GM19397 (cell line): ENCODE results near the gene POLG2.
"Not testable (repeated sequence)": the region's sequence is repeated elsewhere in the genome, so short reads cannot be mapped to it uniquely, and the experiment has no call there.

Experiments
- ATAC-seq: cut with Tn5 transposase; IDR thresholded peaks from one replicate; pipeline ENCODE4 v1.9.1; 2021; ENCODE audit warnings: mild to moderate bottlenecking, moderate library complexity; ENCODE audit not compliant: unreplicated experiment

POLG2 gene

DNA sequence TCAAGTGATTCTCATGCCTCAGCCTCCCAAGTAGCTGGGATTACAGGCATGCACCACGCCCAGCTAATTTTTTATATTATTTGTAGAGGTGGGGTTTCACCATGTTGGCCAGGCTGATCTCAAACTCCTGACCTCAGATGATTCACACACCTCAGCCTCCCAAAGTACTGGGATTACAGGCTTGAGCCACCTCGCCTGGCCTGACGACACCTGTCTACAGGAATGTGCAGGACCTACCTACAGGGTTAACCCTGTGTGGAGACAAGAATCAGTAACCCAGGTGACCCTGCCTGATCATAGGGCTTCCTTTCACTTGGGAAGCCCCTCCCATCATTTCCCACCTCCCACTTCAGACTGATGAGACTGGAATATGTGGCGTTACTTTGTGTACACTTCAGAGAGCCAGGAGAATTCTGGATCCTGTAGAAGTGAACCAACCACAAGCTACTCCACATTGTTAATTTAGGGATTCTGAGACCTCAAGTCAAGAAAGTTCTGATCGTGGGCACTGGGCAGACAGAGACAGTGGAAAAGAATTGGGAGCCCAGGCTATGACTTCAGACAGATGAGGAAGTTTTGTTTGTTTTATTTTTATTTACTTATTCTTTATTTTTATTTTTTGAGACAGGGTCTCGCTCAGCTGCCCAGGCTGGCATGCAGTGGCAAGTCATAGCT lies 53.6 kb downstream of the POLG2 start:
- no peak for ATAC-seq

DNA sequence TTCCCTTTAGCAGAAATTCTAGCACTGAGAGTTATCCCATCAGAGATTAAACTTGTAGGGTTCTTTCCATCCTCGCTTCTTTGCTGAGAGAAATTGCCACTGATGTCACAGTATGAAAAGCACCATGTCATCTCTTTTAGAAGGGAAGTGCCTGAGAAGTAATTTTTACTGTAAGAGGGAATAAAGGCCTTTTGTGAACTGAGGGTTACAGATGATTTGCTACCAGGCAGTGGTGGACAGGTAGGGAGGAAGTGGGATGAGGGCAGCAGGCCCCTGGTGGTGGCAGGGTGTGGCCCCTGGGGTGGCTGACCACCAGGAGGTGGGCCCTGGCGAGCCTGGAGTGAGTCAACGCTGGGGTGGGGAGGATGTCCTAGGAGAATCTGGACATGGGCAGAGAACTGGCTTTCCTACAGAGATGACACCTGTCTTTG lies 54.3 kb downstream of the POLG2 start:
- no peak for ATAC-seq

- ATAC-seq: no peak
Measured at GRCh38 chr17:64441772-64442540, 54.9 kb downstream of the POLG2 start.

DNA sequence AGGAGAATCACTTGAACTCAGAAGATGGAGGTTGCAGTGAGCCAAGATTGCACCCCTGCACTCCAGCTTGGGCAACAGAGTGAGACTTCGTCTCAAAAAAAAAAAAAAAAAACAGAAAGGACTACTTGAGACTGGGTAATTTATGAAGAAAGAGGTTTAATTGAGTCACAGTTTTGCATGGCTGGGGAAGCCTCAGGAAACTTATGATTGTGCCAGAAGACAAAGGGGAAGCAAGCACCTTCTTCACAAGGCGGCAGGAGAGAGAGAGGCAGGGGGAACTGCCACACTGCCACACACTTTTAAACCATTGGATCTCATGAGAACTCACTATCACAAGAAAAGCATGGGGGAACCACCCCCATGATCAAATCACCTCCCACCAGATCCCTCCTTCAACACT lies 56.9 kb downstream of the POLG2 start:
- no peak for ATAC-seq

GRCh38 chr17:64439521-64439920 lies 57.3 kb downstream of the POLG2 start:
- ATAC-seq: not testable (repeated sequence)

DNA sequence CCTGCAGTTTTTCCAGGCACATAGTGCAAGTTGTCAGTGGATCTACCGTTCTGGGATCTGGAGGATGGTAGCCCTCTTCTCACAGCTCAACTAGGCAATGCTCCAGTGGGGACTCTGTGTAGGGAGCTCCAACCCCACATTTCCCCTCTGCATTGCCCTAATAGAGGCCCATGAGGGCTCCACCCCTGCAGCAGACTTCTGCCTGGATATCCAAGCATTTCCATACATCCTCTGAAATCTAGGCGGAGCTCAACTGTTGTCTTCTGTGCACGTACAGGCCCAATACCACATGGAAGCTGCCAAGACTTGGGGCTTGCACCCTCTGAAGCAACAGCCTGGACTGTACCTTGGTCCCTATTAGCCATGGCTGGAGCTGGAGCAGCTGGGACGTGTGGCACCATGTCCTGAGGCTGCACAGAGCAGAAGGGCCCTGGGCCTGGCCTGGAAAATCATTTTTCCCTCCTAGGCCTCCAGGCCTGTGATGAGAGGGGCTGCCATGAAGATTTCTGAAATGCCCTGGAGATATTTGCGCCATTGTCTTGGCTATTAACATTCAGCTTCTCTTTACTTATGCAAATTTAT lies 58.8 kb downstream of the POLG2 start:
- no peak for ATAC-seq

- ATAC-seq: no peak
Measured at GRCh38 chr17:64431534-64431933, 65.3 kb downstream of the POLG2 start.

DNA sequence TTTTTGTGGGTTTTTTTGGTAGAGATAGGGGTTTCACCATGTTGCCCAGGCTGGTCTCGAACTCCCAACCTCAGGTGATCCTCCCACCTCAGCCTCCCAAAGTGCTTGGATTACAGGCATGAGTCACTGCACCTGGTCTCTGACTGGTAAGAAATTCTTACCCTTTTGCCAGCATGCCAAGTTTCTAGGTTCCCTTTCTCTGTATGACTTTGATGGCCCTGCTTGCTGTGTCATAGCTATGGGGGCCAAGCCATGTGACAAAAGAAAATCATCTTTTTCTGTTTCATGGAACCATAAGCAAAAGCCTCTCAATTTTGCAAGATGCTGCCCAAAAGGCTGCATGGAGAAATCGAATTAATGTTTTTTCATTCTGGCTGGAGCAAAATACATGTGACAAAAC lies 66.8 kb downstream of the POLG2 start:
- not testable (repeated sequence) for ATAC-seq

DNA sequence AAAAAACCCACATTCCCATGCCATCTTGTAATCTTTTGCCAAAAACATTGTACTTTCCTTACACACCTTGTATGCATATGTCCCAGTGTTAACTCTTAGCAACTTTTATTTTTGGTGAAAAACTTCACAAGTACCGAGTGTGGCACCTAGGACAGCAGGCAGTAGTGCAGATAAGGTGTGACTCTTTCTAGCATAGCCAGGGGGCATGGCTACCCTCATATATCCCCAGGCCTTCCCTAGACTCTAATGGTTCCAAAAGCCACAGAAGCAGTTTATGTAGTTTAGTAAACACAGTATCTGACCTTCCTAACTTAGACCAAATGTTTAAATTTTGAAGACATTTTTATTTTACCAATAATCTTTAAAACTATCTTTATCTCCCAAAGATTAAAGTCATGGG lies 68.4 kb downstream of the POLG2 start:
- ATAC-seq: no peak
